Dermis microvascular lymphatic vessel endothelial cell (primary cell): ENCODE data around the gene CSNK1D. TPM values are rescaled to one million over a fixed set of nuclear protein-coding genes. Genes with fewer than 3 reads are reported as not detected.

Experiments used
- DNase-seq, 2 donors: peaks; one replicate each; pipeline versions ENCODE4 v3.0.0 to v3.0.0-alpha.2; 2010; ENCODE audit warnings: low read depth in 2 of 2
- total RNA-seq: library from RNA; depleted of rRNA; stranded (reverse); fragments of >200 nt; gene quantifications from 2 replicates; pipeline ENCODE4 v1.2.1, GENCODE V29; 2014

CSNK1D gene
- total RNA-seq, 1 donor from 2014 or later: 36.1 TPM

- DNase-seq: no peak
Observed at GRCh38 chr17:82240506-82241182, 32.9 kb downstream of the CSNK1D start.

GRCh38 chr17:82239926-82240505 is 33.5 kb downstream of the CSNK1D start:
- no peak for DNase-seq

- no peak for DNase-seq
Observed at GRCh38 chr17:82239401-82239925, 34.0 kb downstream of the CSNK1D start.

GRCh38 chr17:82238472-82239201 is 34.9 kb downstream of the CSNK1D start:
- DNase-seq: no peak

- no peak for DNase-seq
Observed at GRCh38 chr17:82237746-82238471, 35.6 kb downstream of the CSNK1D start.

GRCh38 chr17:82237083-82237745 is 36.3 kb downstream of the CSNK1D start:
- no peak for DNase-seq

GRCh38 chr17:82236142-82236971 is 37.1 kb downstream of the CSNK1D start:
- peak in 1 of 2 donors; percentile 58 for DNase-seq

GRCh38 chr17:82235775-82236141 is 37.7 kb downstream of the CSNK1D start:
- no peak for DNase-seq

- DNase-seq: no peak
Observed at GRCh38 chr17:82235056-82235774, 38.3 kb downstream of the CSNK1D start.

GRCh38 chr17:82234211-82235055 is 39.1 kb downstream of the CSNK1D start:
- DNase-seq: no peak

- DNase-seq: no peak
Observed at GRCh38 chr17:82232876-82233785, 40.4 kb downstream of the CSNK1D start.

- no peak for DNase-seq
Observed at GRCh38 chr17:82232322-82232820, 41.1 kb downstream of the CSNK1D start.

- DNase-seq: no peak
Observed at GRCh38 chr17:82231562-82232321, 41.8 kb downstream of the CSNK1D start.

- no peak for DNase-seq
Observed at GRCh38 chr17:82231312-82231561, 42.3 kb downstream of the CSNK1D start.

GRCh38 chr17:82230609-82231311 is 42.7 kb downstream of the CSNK1D start:
- DNase-seq: peak in 1 of 2 donors; percentile 80
